ENCODE data around the gene PLS1. TPM values are rescaled to one million over a fixed set of nuclear protein-coding genes. Genes with fewer than 3 reads are reported as not detected.

PLS1 gene
- total and polyA plus RNA-seq, 2 of the 8 experiments (the other 6 are each of a cell fraction or from before 2014, with no cell fraction given) = 18.7 to 44.7 TPM

Small RNA genes lying within 50 kb of the gene (small RNA-seq; reads per million reads assigned to genes)
- 1.0 reads per million for gene RNA5SP143 (ENCODE audit: insufficient read depth)

Other genes starting within 250 kb of the PLS1 start
- 12.3 and 17.2 TPM in 2 replicates for gene XRN1, start 148.4 kb upstream of the PLS1 start, total RNA-seq (2021; fragmentation: NEBNext Ultra II Directional; extraction: Animal tissue kit (Norgen Biotek cat#: 25700))
- gene XRN1, start 148.4 kb upstream of the PLS1 start, polyA plus RNA-seq (2011; rRNA removed) = 1.7 and 1.9 TPM in 2 replicates
- 19.5 and 23.2 TPM in 2 replicates for gene ATR, start 17.7 kb upstream of the PLS1 start, total RNA-seq (2021; fragmentation: NEBNext Ultra II Directional; extraction: Animal tissue kit (Norgen Biotek cat#: 25700))
- gene ATR, start 17.7 kb upstream of the PLS1 start, polyA plus RNA-seq (2011; rRNA removed) = 5.9 and 8.4 TPM in 2 replicates
- 23.0 and 23.1 TPM in 2 replicates for gene TRPC1, start 127.6 kb downstream of the PLS1 start, total RNA-seq (2021; fragmentation: NEBNext Ultra II Directional; extraction: Animal tissue kit (Norgen Biotek cat#: 25700))
- gene TRPC1, start 127.6 kb downstream of the PLS1 start, polyA plus RNA-seq (2011; rRNA removed) = 22.6 and 33.4 TPM in 2 replicates